Measurements from ENCODE around the gene PPM1L. TPM values are rescaled to one million over a fixed set of nuclear protein-coding genes. Genes with fewer than 3 reads are reported as not detected.
"Not testable (repeated sequence)": the region's sequence is repeated elsewhere in the genome, so short reads cannot be mapped to it uniquely, and the experiment has no call there.

Gene PPM1L
- total RNA-seq, 1 donor from 2014 or later = 13.5 TPM

DNA sequence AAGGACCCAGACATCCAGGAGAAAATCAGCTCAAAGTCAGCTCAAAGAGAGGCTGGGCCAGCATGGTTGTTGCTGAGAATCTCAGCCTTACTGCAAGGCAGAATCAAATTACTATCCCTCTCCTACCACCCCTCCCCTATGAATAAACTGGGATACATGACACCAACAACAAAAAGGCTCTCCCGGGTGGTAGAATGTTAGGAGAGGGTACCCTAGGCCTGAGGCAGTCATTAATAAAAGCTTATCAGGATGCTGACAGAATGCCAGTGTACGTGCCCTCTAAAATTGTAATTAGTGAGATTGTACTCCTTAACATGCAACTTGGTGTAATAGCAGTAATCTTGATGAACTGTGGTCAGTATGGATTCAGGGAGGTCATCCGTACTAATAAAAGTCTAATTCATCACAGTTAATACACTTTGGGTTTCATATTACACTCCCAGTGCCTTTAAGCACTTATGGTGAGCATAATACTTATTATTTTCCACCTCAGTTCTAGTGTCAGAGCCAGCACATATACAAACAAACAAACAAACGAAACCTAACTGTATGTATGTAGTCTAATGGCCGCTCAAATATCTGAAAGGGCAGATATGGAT lies 272.6 kb downstream of the PPM1L start:
- TF ChIP-seq, protein P1, sequence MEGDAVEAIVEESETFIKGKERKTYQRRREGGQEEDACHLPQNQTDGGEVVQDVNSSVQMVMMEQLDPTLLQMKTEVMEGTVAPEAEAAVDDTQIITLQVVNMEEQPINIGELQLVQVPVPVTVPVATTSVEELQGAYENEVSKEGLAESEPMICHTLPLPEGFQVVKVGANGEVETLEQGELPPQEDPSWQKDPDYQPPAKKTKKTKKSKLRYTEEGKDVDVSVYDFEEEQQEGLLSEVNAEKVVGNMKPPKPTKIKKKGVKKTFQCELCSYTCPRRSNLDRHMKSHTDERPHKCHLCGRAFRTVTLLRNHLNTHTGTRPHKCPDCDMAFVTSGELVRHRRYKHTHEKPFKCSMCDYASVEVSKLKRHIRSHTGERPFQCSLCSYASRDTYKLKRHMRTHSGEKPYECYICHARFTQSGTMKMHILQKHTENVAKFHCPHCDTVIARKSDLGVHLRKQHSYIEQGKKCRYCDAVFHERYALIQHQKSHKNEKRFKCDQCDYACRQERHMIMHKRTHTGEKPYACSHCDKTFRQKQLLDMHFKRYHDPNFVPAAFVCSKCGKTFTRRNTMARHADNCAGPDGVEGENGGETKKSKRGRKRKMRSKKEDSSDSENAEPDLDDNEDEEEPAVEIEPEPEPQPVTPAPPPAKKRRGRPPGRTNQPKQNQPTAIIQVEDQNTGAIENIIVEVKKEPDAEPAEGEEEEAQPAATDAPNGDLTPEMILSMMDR (IDR thresholded peaks at IDR 0.05) = no peak
- DNase-seq (no peak), ATAC-seq (no peak)
- Histone ChIP-seq H3K27me3 (no peaks in the 10 kb centered on the region), H3K9me3 (no peaks in the 10 kb centered on the region), H3K4me1 (no peaks in the 10 kb centered on the region), H3K4me3 (no peak overlapping the region), H3K36me3 (no peaks in the 10 kb centered on the region), H3K27ac (no peak overlapping the region)
- intact Hi-C loops (cut with DNase I) = no loop called here

DNA sequence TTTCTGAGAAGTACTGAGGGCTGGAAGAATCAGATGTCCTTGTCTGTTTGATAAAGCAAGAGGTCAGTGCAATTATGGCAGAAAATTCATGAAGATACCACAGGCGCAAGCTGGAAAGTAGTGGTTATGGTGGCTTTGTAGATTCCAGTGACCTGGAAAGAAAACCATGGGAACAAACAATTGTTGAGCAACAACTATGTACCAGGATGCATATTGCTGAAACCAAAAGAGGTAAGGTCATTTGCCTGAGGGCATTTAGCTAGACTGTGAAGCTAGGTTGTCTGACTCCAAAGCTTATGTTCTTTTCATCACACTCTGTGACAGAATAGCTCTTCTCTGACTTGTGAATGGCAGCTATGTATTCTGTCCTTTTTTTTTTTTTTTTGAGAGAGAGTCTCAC lies 275.1 kb downstream of the PPM1L start:
- no peak overlapping the region for H3K27ac ChIP-seq
- TF ChIP-seq, protein P1 (IDR thresholded peaks at IDR 0.05) = no peak
- no peaks in the 10 kb centered on the region for H3K36me3 ChIP-seq
- no peaks in the 10 kb centered on the region for H3K4me1 ChIP-seq
- no peaks in the 10 kb centered on the region for H3K27me3 ChIP-seq
- DNase-seq (no peak), ATAC-seq (no peak)
- intact Hi-C loops (cut with DNase I) = no loop called here
- H3K9me3 ChIP-seq = no peaks in the 10 kb centered on the region
- no peak overlapping the region for H3K4me3 ChIP-seq

DNA sequence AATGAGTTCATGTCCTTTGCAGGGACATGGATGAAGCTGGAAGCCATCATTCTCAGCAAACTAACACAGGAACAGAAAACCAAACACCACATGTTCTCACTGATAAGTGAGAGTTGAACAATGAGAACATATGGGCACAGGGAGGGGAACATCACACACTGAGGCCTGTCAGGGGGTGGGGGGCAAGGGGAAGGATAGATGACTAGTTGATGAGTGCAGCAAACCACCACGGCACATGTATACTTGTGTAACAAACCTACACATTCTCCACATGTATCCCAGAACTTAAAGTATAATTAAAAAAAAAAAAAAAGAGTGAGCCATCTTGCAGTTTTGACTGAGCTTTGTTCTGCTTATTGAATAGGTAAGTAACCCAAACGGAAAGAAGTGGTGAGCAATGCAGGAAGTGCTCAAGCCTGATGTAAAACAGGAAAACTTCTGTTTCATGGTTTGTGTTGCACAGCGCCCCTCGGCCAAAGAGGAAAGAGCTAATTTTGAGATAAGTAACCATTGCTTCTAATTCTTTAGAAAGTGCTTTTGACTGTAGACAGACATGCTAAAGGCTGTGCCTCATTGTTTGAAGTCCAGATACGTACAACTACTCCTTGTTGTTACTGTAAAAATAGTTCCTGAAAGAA lies 279.0 kb downstream of the PPM1L start:
- intact Hi-C loops (cut with DNase I) = not testable (repeated sequence)
- peak; percentile 58 for ATAC-seq

DNA sequence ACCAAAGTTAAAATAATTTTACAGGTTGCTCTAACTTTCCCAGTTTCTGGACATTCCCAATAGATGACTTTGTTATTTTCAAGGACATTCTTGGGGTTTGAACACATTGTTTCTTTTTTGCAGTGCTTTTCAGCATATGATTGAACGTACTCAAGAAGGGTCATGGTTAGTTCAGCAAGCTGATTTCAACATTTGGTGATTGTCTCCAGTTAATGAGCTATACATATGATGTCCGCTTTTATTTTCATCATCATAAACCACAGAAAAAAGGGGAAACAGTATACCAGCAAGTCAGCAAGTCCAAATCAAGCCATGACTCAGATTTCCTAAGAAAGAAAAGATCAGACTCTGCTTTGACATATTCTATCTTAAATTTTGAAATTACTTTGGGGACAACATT lies 279.7 kb downstream of the PPM1L start:
- ATAC-seq (peak; percentile 89), DNase-seq (no peak)
- Histone ChIP-seq H3K4me3 (no peak overlapping the region), H3K4me1 (no peaks in the 10 kb centered on the region), H3K27ac (peak overlapping the region; percentile 43), H3K9me3 (no peaks in the 10 kb centered on the region), H3K36me3 (no peaks in the 10 kb centered on the region), H3K27me3 (no peaks in the 10 kb centered on the region)
- TF ChIP-seq, protein P1 (IDR thresholded peaks at IDR 0.05) = no peak
- intact Hi-C loops (cut with DNase I) = no loop called here

More for the DNA sequence above, 279.0 kb downstream of the PPM1L start:
- not testable (repeated sequence) for H3K27me3 ChIP-seq, DNase-seq, H3K9me3 ChIP-seq, H3K4me1 ChIP-seq, H3K4me3 ChIP-seq, H3K36me3 ChIP-seq
- peak overlapping the region; percentile 43 for H3K27ac ChIP-seq

DNA sequence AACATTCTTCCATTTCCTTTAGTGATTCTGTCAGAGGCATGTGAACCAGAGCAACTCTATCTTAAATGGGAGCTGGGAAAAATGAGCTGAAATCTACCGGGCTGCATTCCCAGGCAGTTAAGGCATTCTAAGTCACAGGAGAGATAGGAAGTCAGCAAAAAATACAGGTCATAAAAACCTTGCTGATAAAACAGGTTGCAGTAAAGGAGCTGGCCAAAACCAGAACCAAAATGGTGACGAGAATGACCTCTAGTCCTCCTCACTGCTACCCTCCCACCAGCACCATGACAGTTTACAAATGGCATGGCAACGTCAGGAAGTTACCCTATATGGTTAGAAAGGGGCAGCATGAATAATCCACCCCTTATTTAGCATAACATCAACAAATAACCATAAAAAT lies 282.7 kb downstream of the PPM1L start:
- TF ChIP-seq, protein P1 (IDR thresholded peaks at IDR 0.05) = no peak
- no peaks in the 10 kb centered on the region for H3K36me3 ChIP-seq
- H3K27ac ChIP-seq = no peak overlapping the region
- H3K9me3 ChIP-seq = no peaks in the 10 kb centered on the region
- H3K27me3 ChIP-seq = no peaks in the 10 kb centered on the region
- ATAC-seq (no peak), DNase-seq (no peak)
- no peaks in the 10 kb centered on the region for H3K4me1 ChIP-seq
- intact Hi-C loops (cut with DNase I) = no loop called here
- H3K4me3 ChIP-seq = no peak overlapping the region

DNA sequence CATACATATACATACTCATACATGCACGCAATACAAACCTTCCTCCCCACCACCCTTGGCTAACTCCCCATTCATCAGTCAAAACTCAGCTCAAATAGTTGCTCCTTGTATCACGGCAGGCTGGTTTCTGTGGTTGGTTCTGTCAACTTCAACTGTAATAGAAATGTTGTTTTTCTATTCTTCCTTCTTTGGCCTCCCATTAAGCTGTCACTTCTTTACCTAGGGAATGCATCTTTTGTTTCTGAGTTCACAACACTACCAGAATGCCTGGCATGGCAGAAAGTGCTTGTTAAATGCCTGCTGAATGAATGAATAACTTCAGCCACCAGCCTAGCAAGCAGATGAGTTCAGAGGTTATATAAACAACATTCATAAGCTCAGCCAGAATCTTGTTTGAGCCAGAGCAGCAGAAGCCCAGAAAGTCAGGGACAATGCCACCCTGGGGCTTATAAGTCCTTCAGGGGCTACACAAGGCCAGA lies 286.0 kb downstream of the PPM1L start:
- intact Hi-C loops (cut with DNase I) = no loop called here
- TF ChIP-seq, protein P1 (IDR thresholded peaks at IDR 0.05) = no peak
- Histone ChIP-seq H3K9me3 (no peaks in the 10 kb centered on the region), H3K4me3 (no peak overlapping the region), H3K27me3 (no peaks in the 10 kb centered on the region), H3K36me3 (no peaks in the 10 kb centered on the region), H3K27ac (no peak overlapping the region), H3K4me1 (no peaks in the 10 kb centered on the region)
- ATAC-seq = no peak
- no peak for DNase-seq

Data from upper lobe of right lung (tissue), 1 donor.